Smooth muscle cell (in vitro differentiated cells): ENCODE data around the gene PLEKHA5. TPM values are rescaled to one million over a fixed set of nuclear protein-coding genes. Genes with fewer than 3 reads are reported as not detected.

Source experiments
- DNase-seq: peaks from one replicate; lab custom pipeline; 2025; ENCODE audit not compliant: unreplicated experiment; lab: John Stamatoyannopoulos, UW
- H2AFZ ChIP-seq: fragments of 200-600 bp; sonication (generic); 2 replicates; pipeline ENCODE4 v1.6.0; 2016; ENCODE audit warnings: antibody characterized with exemption, low read depth, mild to moderate bottlenecking
- H3F3A ChIP-seq: fragments of 200-600 bp; sonication (generic); 2 replicates; pipeline ENCODE4 v1.6.0; 2017; ENCODE audit warnings: antibody characterized with exemption, low read depth
- H3K27ac ChIP-seq: fragments of 200-600 bp; sonication (generic); 2 replicates; pipeline ENCODE4 v1.5.1; 2016; ENCODE audit warnings: low read depth, mild to moderate bottlenecking
- H3K27me3 ChIP-seq: fragments of 200-600 bp; sonication (generic); 2 replicates; pipeline ENCODE4 v1.6.1; 2016; ENCODE audit warnings: low read depth, mild to moderate bottlenecking
- H3K36me3 ChIP-seq: fragments of 200-600 bp; sonication (generic); 2 replicates; pipeline ENCODE4 v1.5.1; 2016; ENCODE audit warnings: low read depth
- H3K4me1 ChIP-seq: fragments of 200-600 bp; sonication (generic); 2 replicates; pipeline ENCODE4 v1.5.1; 2016; ENCODE audit warnings: low read depth
- H3K4me2 ChIP-seq: fragments of 200-600 bp; sonication (generic); 2 replicates; pipeline ENCODE4 v1.6.0; 2016; ENCODE audit warnings: mild to moderate bottlenecking
- H3K4me3 ChIP-seq: fragments of 200-600 bp; sonication (generic); 2 replicates; pipeline ENCODE4 v1.5.1; 2016; ENCODE audit warnings: mild to moderate bottlenecking
- H3K79me2 ChIP-seq: fragments of 200-600 bp; sonication (generic); 2 replicates; pipeline ENCODE4 v1.6.0; 2016; ENCODE audit warnings: low read depth, mild to moderate bottlenecking
- H3K9ac ChIP-seq: fragments of 200-600 bp; sonication (generic); 2 replicates; pipeline ENCODE4 v1.6.0; 2016; ENCODE audit warnings: low read depth
- H3K9me3 ChIP-seq: fragments of 200-600 bp; sonication (generic); replicated peaks from 2 replicates; pipeline ENCODE4 v1.5.1; 2016; ENCODE audit warnings: low read depth
- H4K20me1 ChIP-seq: fragments of 200-600 bp; sonication (generic); 2 replicates; pipeline ENCODE4 v1.6.0; 2016; ENCODE audit warnings: low read depth
- CTCF ChIP-seq: fragments of 200-600 bp; sonication (generic); IDR thresholded peaks from 2 replicates; pipeline ENCODE4 v1.5.1; 2017; ENCODE audit warnings: borderline replicate concordance, mild to moderate bottlenecking, antibody characterized with exemption; ENCODE audit not compliant: insufficient read depth, poor library complexity, severe bottlenecking
- WGBS: methylation state at CpG from one replicate; pipeline ENCODE4 v1.1.7; 2016; ENCODE audit warnings: low lambda C conversion rate; 5-methylcytosine and 5-hydroxymethylcytosine counted together
- polyA plus RNA-seq: library from polyadenylated mRNA; unstranded; fragments of >200 nt; fragmentation: Nextera tagmentation; extraction: Ambion mirVana; gene quantifications from 2 replicates; pipeline ENCODE4 v1.2.1, GENCODE V29; 2016
- total RNA-seq: library from RNA; depleted of rRNA; stranded (reverse); fragments of >200 nt; gene quantifications from 2 replicates; pipeline ENCODE4 v1.2.3, GENCODE V29; 2014

Gene PLEKHA5
- total and polyA plus RNA-seq, 2 experiments from 2014 or later: 21.4 to 43.1 TPM

DNA sequence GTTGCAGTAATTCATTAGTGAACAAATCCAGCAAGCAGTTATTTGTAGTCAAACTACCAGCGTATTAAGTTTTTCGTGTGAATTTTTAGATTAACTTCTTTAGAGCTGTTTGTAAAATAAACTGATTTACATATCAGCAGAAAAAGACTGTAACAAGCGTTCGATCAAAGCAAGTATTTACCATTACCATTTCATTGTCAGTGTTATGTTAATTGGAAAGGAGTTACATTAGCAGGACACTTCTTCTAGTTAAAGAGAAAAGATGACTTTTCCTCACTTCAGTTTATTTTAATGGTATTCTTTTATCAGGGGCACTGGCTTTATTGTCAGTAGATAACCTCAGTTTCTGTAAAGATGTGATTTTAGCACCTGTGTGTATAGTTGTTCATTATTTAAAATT, 158.6 kb downstream of the PLEKHA5 start:
- H3K27ac ChIP-seq: no peak overlapping the region
- H3K9me3 ChIP-seq: no peaks in the 10 kb centered on the region
- no peak overlapping the region for H2AFZ ChIP-seq
- peaks cover 5% of the 10 kb centered on the region for H3K4me1 ChIP-seq
- no peak for TF ChIP-seq CTCF
- H3F3A ChIP-seq: no peaks in the 10 kb centered on the region
- H3K79me2 ChIP-seq: no peaks in the 10 kb centered on the region
- DNase-seq: no peak
- 87% methylated on average over 4 of the region's 4 CpGs for WGBS
- no peak overlapping the region for H3K9ac ChIP-seq
- no peak overlapping the region for H3K4me3 ChIP-seq
- peaks cover 4% of the 10 kb centered on the region for H3K36me3 ChIP-seq
- H4K20me1 ChIP-seq: no peaks in the 10 kb centered on the region
- no peak overlapping the region for H3K4me2 ChIP-seq
- H3K27me3 ChIP-seq: no peaks in the 10 kb centered on the region

- Histone ChIP-seq H3K4me1 (peaks cover 5% of the 10 kb centered on the region), H2AFZ (no peak overlapping the region), H3K79me2 (no peaks in the 10 kb centered on the region), H3K9ac (no peak overlapping the region), H3K4me3 (no peak overlapping the region), H3K27me3 (no peaks in the 10 kb centered on the region), H3F3A (no peaks in the 10 kb centered on the region), H3K36me3 (no peaks in the 10 kb centered on the region), H3K27ac (no peak overlapping the region), H3K4me2 (no peak overlapping the region), H3K9me3 (no peaks in the 10 kb centered on the region), H4K20me1 (no peaks in the 10 kb centered on the region)
- 79% methylated on average over 2 of the region's 2 CpGs for WGBS
- no peak for DNase-seq
- TF ChIP-seq CTCF: peak; percentile 65
Measured at GRCh38 chr12:19288603-19289244, 159.2 kb downstream of the PLEKHA5 start.

GRCh38 chr12:19298836-19299605, 169.5 kb downstream of the PLEKHA5 start:
- Histone ChIP-seq H3K36me3 (no peaks in the 10 kb centered on the region), H2AFZ (no peak overlapping the region), H3K4me2 (peak overlapping the region; percentile 52), H3K79me2 (no peaks in the 10 kb centered on the region), H4K20me1 (no peaks in the 10 kb centered on the region), H3K9me3 (no peaks in the 10 kb centered on the region), H3K4me1 (peaks cover 7% of the 10 kb centered on the region), H3K4me3 (no peak overlapping the region), H3K27ac (peak overlapping the region; percentile 84), H3K9ac (peak overlapping the region; percentile 22), H3F3A (peaks cover 7% of the 10 kb centered on the region), H3K27me3 (no peaks in the 10 kb centered on the region)
- no peak for TF ChIP-seq CTCF
- DNase-seq: no peak
- WGBS: 81% methylated on average over 7 of the region's 7 CpGs

- H3K79me2 ChIP-seq: no peaks in the 10 kb centered on the region
- H3F3A ChIP-seq: peaks cover 7% of the 10 kb centered on the region
- H3K36me3 ChIP-seq: no peaks in the 10 kb centered on the region
- no peaks in the 10 kb centered on the region for H3K27me3 ChIP-seq
- peak overlapping the region; percentile 52 for H3K4me2 ChIP-seq
- peak overlapping the region; percentile 84 for H3K27ac ChIP-seq
- peaks cover 7% of the 10 kb centered on the region for H3K4me1 ChIP-seq
- H4K20me1 ChIP-seq: no peaks in the 10 kb centered on the region
- peak overlapping the region; percentile 22 for H3K9ac ChIP-seq
- no peak for DNase-seq
- H3K4me3 ChIP-seq: no peak overlapping the region
- 2% methylated on average over 3 of the region's 3 CpGs for WGBS
- no peak overlapping the region for H2AFZ ChIP-seq
- no peaks in the 10 kb centered on the region for H3K9me3 ChIP-seq
- no peak for TF ChIP-seq CTCF
Measured at GRCh38 chr12:19299765-19300164, 170.2 kb downstream of the PLEKHA5 start.
